Peyer's patch (tissue), 4 donors: ENCODE data around the gene SYNPR. TPM values are rescaled to one million over a fixed set of nuclear protein-coding genes. Genes with fewer than 3 reads are reported as not detected.

ENCODE experiments used
- DNase-seq, 3 donors: peaks; one replicate each; pipeline ENCODE4 v3.0.0-alpha.2; 2017 to 2019
- H3K27ac ChIP-seq, 4 donors: fragments of 200-600 bp; sonication (generic); one replicate each; pipeline ENCODE4 v1.5.1; 2016 to 2019
- H3K27me3 ChIP-seq, 2 donors: fragments of 200-600 bp; sonication (generic); one replicate each; pipeline ENCODE4 v1.5.1; 2019
- H3K36me3 ChIP-seq, 3 donors: fragments of 200-600 bp; sonication (generic); one replicate each; pipeline ENCODE4 v1.5.1; 2016 to 2019
- H3K4me1 ChIP-seq, 4 donors: fragments of 200-600 bp; sonication (generic); one replicate each; pipeline ENCODE4 v1.5.1; 2016 to 2019
- H3K4me3 ChIP-seq, 4 donors: fragments of 200-600 bp; sonication (generic); 1 replicate in 3 of 4; 2 replicates in 1 of 4; pipeline ENCODE4 v1.5.1; 2016 to 2019; ENCODE audit warnings: mild to moderate bottlenecking in 1 of 4
- H3K9me3 ChIP-seq, 4 donors: fragments of 200-600 bp; sonication (generic); one replicate each; pipeline ENCODE4 v1.5.1; 2016 to 2019; ENCODE audit warnings: mild to moderate bottlenecking in 1 of 4
- CTCF ChIP-seq, 6 experiments: fragments of 450-650 bp in 4 of 6; fragments of 200-600 bp in 2 of 6; sonication (generic) in 1 of 6; IDR thresholded peaks; one replicate each; pipeline ENCODE4 v1.5.1; 2017 to 2019; ENCODE audit warnings: antibody characterized with exemption in 6 of 6, mild to moderate bottlenecking in 3 of 6, moderate library complexity in 1 of 6
- POLR2A ChIP-seq, 2 donors: fragments of 450-650 bp; IDR thresholded peaks; one replicate each; pipeline ENCODE4 v1.5.1; 2017; ENCODE audit warnings: antibody characterized with exemption in 2 of 2, mild to moderate bottlenecking in 2 of 2, moderate library complexity in 2 of 2
- total RNA-seq, 4 donors: library from RNA; depleted of rRNA; stranded (reverse); fragments of >200 nt; gene quantifications; one replicate each; pipeline ENCODE4 v1.1.0, GENCODE V29; 2016

Gene SYNPR
- total RNA-seq, 4 donors from 2014 or later = not detected

- TF ChIP-seq CTCF (IDR thresholded peaks at IDR 0.05) = no peak
- no peak for DNase-seq
- no peaks in the 10 kb centered on the region for H3K9me3 ChIP-seq
- H3K27ac ChIP-seq = no peak overlapping the region
- H3K4me1 ChIP-seq = no peaks in the 10 kb centered on the region
- H3K27me3 ChIP-seq = no peaks in the 10 kb centered on the region
- H3K36me3 ChIP-seq = no peaks in the 10 kb centered on the region
- no peak overlapping the region for H3K4me3 ChIP-seq
Observed at GRCh38 chr3:63494646-63495045, 216.5 kb downstream of the SYNPR start.

- H3K9me3 ChIP-seq = no peaks in the 10 kb centered on the region
- no peak overlapping the region for H3K4me3 ChIP-seq
- no peaks in the 10 kb centered on the region for H3K36me3 ChIP-seq
- DNase-seq = no peak
- H3K4me1 ChIP-seq = peaks cover 0 to 6% (median 0%) of the 10 kb centered on the region in 4 donors
- TF ChIP-seq CTCF (IDR thresholded peaks at IDR 0.05) = no peak
- no peak for TF ChIP-seq POLR2A (IDR thresholded peaks at IDR 0.05)
- H3K27me3 ChIP-seq = no peaks in the 10 kb centered on the region
- no peak overlapping the region for H3K27ac ChIP-seq
Observed at GRCh38 chr3:63497641-63498040, 219.5 kb downstream of the SYNPR start.

- peak in 1 of 3 donors; percentile 64 for DNase-seq
- TF ChIP-seq POLR2A (IDR thresholded peaks at IDR 0.05) (no peak), CTCF (IDR thresholded peaks at IDR 0.05) (no peak)
- peaks cover 0 to 6% (median 0%) of the 10 kb centered on the region in 4 donors for H3K4me1 ChIP-seq
- H3K27me3 ChIP-seq = no peaks in the 10 kb centered on the region
- no peaks in the 10 kb centered on the region for H3K9me3 ChIP-seq
- H3K36me3 ChIP-seq = no peaks in the 10 kb centered on the region
- no peak overlapping the region for H3K4me3 ChIP-seq
- peak overlapping the region in 2 of 4 donors; percentile 0 to 38 for H3K27ac ChIP-seq
Observed at GRCh38 chr3:63500196-63500595, 222.1 kb downstream of the SYNPR start.

- H3K27ac ChIP-seq = no peak overlapping the region
- peak in 1 of 3 donors; percentile 70 for DNase-seq
Observed at GRCh38 chr3:63508305-63508704, 230.2 kb downstream of the SYNPR start.

GRCh38 chr3:63508771-63509170 lies 230.7 kb downstream of the SYNPR start:
- Histone ChIP-seq H3K36me3 (no peaks in the 10 kb centered on the region), H3K4me3 (no peak overlapping the region), H3K9me3 (no peaks in the 10 kb centered on the region), H3K27me3 (no peaks in the 10 kb centered on the region), H3K27ac (no peak overlapping the region), H3K4me1 (no peaks in the 10 kb centered on the region)
- TF ChIP-seq POLR2A (IDR thresholded peaks at IDR 0.05) = no peak
- TF ChIP-seq CTCF (IDR thresholded peaks at IDR 0.05) = no peak
- no peak for DNase-seq

More at GRCh38 chr3:63508305-63508704, 230.2 kb downstream of the SYNPR start:
- Histone ChIP-seq H3K27me3 (no peaks in the 10 kb centered on the region), H3K4me3 (no peak overlapping the region), H3K9me3 (no peaks in the 10 kb centered on the region), H3K36me3 (no peaks in the 10 kb centered on the region), H3K4me1 (no peaks in the 10 kb centered on the region)
- TF ChIP-seq POLR2A (IDR thresholded peaks at IDR 0.05) (no peak), CTCF (IDR thresholded peaks at IDR 0.05) (no peak)

- TF ChIP-seq POLR2A (IDR thresholded peaks at IDR 0.05) = no peak
- TF ChIP-seq CTCF (IDR thresholded peaks at IDR 0.05) = no peak
- Histone ChIP-seq H3K36me3 (no peaks in the 10 kb centered on the region), H3K4me3 (no peak overlapping the region), H3K4me1 (no peaks in the 10 kb centered on the region), H3K9me3 (no peaks in the 10 kb centered on the region), H3K27ac (no peak overlapping the region), H3K27me3 (no peaks in the 10 kb centered on the region)
- no peak for DNase-seq
Observed at GRCh38 chr3:63513791-63514190, 235.7 kb downstream of the SYNPR start.
